Panc1 (cell line): ENCODE measurements around the gene SIGLECL1. TPM values are rescaled to one million over a fixed set of nuclear protein-coding genes. Genes with fewer than 3 reads are reported as not detected.

Source experiments
- ATAC-seq: fragments of 200-7000 bp; cut with Tn5 transposase; 2 replicates; pipeline ENCODE4 v1.9.1; 2020; ENCODE audit warnings: mild to moderate bottlenecking, moderate library complexity
- BruUV-seq: library from RNA; stranded (reverse); fragments of 400-500 nt; replicated peaks from 2 replicates; lab custom pipeline; 2021; lab: Mats Ljungman, UMichigan
- CTCF ChIA-PET: fragments of 300-600 bp; sonication (Branson Sonifier 250); formaldehyde crosslinking; loops from one replicate; lab custom pipeline; 2022; ENCODE audit warnings: antibody characterized with exemption; lab: Charles Lee
- POLR2A ChIA-PET: fragments of 300-600 bp; sonication (Branson Sonifier 250); formaldehyde crosslinking; loops from one replicate; lab custom pipeline; 2022; ENCODE audit warnings: antibody characterized with exemption; lab: Charles Lee
- DNase-seq: peaks from one replicate; pipeline ENCODE4 v3.0.0-alpha.2; 2010; ENCODE audit warnings: low read depth, low spot score
- H3K27ac ChIP-seq: 2 replicates; pipeline ENCODE4 v1.5.1; 2011; ENCODE audit warnings: mild to moderate bottlenecking, low read length, inconsistent platforms
- H3K27me3 ChIP-seq: fragments of 200-500 bp; sonication (Bioruptor generic); 2 replicates; pipeline ENCODE4 v1.6.0; 2014; ENCODE audit warnings: low read length, inconsistent platforms; ENCODE audit not compliant: control insufficient read depth, insufficient read depth
- H3K36me3 ChIP-seq: fragments of 200-500 bp; sonication (Bioruptor generic); 2 replicates; pipeline ENCODE4 v1.5.1; 2014; ENCODE audit warnings: inconsistent platforms, mild to moderate bottlenecking, low read length, moderate library complexity; ENCODE audit not compliant: control insufficient read depth, insufficient read depth
- H3K4me1 ChIP-seq: 2 replicates; pipeline ENCODE4 v1.5.1; 2011; ENCODE audit warnings: inconsistent platforms, mild to moderate bottlenecking, low read length, moderate library complexity; ENCODE audit not compliant: control insufficient read depth, insufficient read depth
- H3K4me3 ChIP-seq, 2 experiments: 2 replicates each; pipeline ENCODE4 v1.5.1; 2011 to 2012; ENCODE audit warnings: low read depth in 2 of 2, low read length in 2 of 2, mild to moderate bottlenecking in 2 of 2, inconsistent platforms in 1 of 2, moderate library complexity in 1 of 2
- H3K9me3 ChIP-seq: fragments of 200-500 bp; sonication (Bioruptor generic); 2 replicates; pipeline ENCODE4 v1.5.1; 2014; ENCODE audit warnings: low read depth, mild to moderate bottlenecking, inconsistent platforms, low read length, moderate library complexity; ENCODE audit not compliant: control insufficient read depth, insufficient read depth
- POLR2AphosphoS5 ChIP-seq: IDR thresholded peaks from 2 replicates; pipeline ENCODE4 v1.6.1; 2012; ENCODE audit warnings: mild to moderate bottlenecking, low read depth, low read length, moderate library complexity
- SIN3A ChIP-seq: IDR thresholded peaks from 2 replicates; pipeline ENCODE4 v1.6.1; 2012; ENCODE audit warnings: low read depth, mild to moderate bottlenecking, low read length, moderate library complexity, borderline replicate concordance; ENCODE audit not compliant: insufficient read depth
- TCF7L2 ChIP-seq: IDR thresholded peaks from 2 replicates; pipeline ENCODE4 v1.6.1; 2011; ENCODE audit warnings: mild to moderate bottlenecking, low read depth, low read length, inconsistent platforms
- in situ Hi-C: cut with HindIII; loops from 2 replicates; pipeline ENCODE4 v1.10.0; 2016; ENCODE audit warnings: low sequenced_read_pairs, low pct_unique_long_range_greater_than_20kb
- intact Hi-C: fragments of 100-400 bp; cut with micrococcal nuclease; formaldehyde crosslinking; loops from one replicate; pipeline ENCODE4 v1.10.0; 2022; ENCODE audit not compliant: unreplicated experiment
- total RNA-seq: library from RNA; stranded (reverse); gene quantifications from one replicate; pipeline ENCODE4 v1.2.1, GENCODE V29; 2021; ENCODE audit not compliant: unreplicated experiment
- TF ChIP-seq, protein P1 (sequence below): fragments of 450-650 bp; IDR thresholded peaks from 2 replicates; pipeline ENCODE4 v1.5.1; 2017; ENCODE audit warnings: mild to moderate bottlenecking
- TF ChIP-seq, protein P2 (sequence below), 2 experiments: IDR thresholded peaks; 2 replicates each; pipeline ENCODE4 v1.6.1; 2011 to 2012; ENCODE audit warnings: low read depth in 2 of 2, control low read depth in 1 of 2, low read length in 1 of 2, mild to moderate bottlenecking in 1 of 2, moderate library complexity in 1 of 2; ENCODE audit not compliant: insufficient read depth in 1 of 2

Gene SIGLECL1
- total RNA-seq, 1 experiment from 2014 or later, result not detected

DNA sequence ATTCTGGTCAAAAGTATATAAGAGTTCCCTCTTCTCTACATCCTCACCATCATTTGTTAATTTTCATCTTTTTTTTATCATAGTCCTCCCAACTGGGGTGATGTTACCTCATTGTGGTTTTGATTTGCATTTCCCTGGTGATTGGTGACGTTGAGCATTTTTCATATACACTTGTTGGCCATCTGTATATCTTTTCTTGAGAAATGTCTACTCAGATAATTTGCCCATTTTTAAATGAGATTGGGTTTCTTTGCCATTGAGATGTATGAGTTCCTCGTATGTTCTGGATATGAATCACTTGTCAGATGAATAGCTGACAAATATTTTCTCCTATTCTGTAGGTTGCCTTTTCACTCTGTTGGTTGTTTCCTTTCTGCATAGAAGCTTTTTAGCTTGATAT lies 23.6 kb upstream of the SIGLECL1 start:
- DNase-seq (no peak), ATAC-seq (no peak)
- Histone ChIP-seq H3K27me3 (peaks cover 5% of the 10 kb centered on the region; the same call in 1 of the 2 replicates), H3K4me1 (no peaks in the 10 kb centered on the region), H3K4me3 (no peak overlapping the region), H3K9me3 (no peaks in the 10 kb centered on the region), H3K27ac (no peak overlapping the region), H3K36me3 (no peaks in the 10 kb centered on the region)
- intact Hi-C loops, result no loop called here
- ChIA-PET POLR2A (no interaction called here), CTCF (no interaction called here)
- in situ Hi-C loops, result no loop called here
- no TSS peak for BruUV-seq
- TF ChIP-seq, protein P1, sequence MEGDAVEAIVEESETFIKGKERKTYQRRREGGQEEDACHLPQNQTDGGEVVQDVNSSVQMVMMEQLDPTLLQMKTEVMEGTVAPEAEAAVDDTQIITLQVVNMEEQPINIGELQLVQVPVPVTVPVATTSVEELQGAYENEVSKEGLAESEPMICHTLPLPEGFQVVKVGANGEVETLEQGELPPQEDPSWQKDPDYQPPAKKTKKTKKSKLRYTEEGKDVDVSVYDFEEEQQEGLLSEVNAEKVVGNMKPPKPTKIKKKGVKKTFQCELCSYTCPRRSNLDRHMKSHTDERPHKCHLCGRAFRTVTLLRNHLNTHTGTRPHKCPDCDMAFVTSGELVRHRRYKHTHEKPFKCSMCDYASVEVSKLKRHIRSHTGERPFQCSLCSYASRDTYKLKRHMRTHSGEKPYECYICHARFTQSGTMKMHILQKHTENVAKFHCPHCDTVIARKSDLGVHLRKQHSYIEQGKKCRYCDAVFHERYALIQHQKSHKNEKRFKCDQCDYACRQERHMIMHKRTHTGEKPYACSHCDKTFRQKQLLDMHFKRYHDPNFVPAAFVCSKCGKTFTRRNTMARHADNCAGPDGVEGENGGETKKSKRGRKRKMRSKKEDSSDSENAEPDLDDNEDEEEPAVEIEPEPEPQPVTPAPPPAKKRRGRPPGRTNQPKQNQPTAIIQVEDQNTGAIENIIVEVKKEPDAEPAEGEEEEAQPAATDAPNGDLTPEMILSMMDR, result no peak
- TF ChIP-seq POLR2AphosphoS5 (no peak), SIN3A (no peak), TCF7L2 (no peak)
- TF ChIP-seq, protein P2, sequence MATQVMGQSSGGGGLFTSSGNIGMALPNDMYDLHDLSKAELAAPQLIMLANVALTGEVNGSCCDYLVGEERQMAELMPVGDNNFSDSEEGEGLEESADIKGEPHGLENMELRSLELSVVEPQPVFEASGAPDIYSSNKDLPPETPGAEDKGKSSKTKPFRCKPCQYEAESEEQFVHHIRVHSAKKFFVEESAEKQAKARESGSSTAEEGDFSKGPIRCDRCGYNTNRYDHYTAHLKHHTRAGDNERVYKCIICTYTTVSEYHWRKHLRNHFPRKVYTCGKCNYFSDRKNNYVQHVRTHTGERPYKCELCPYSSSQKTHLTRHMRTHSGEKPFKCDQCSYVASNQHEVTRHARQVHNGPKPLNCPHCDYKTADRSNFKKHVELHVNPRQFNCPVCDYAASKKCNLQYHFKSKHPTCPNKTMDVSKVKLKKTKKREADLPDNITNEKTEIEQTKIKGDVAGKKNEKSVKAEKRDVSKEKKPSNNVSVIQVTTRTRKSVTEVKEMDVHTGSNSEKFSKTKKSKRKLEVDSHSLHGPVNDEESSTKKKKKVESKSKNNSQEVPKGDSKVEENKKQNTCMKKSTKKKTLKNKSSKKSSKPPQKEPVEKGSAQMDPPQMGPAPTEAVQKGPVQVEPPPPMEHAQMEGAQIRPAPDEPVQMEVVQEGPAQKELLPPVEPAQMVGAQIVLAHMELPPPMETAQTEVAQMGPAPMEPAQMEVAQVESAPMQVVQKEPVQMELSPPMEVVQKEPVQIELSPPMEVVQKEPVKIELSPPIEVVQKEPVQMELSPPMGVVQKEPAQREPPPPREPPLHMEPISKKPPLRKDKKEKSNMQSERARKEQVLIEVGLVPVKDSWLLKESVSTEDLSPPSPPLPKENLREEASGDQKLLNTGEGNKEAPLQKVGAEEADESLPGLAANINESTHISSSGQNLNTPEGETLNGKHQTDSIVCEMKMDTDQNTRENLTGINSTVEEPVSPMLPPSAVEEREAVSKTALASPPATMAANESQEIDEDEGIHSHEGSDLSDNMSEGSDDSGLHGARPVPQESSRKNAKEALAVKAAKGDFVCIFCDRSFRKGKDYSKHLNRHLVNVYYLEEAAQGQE (IDR thresholded peaks at IDR 0.05; ENCODE audit: insufficient read depth in 1 of 2, low read depth in 2 of 2, low read length in 1 of 2), result no peak

DNA sequence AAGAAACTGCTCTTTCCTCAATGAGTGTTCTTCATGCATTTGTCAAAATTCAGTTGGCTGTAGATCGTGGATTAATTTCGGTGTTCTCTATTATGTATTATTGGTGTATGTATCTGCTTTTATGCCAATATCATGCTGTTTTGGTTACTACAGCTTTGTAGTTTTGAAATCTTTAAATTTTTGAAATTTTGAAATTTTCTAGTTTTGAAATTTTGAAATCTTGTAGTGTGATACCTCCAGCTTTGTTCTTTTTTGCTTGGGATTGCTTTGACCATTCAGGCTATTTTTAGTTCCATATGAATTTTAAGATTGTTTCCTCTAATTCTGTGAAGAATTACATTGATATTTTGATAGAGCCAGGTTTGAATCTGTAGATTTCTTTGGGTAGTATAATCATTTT lies 22.9 kb upstream of the SIGLECL1 start:
- DNase-seq (no peak), ATAC-seq (no peak)
- Histone ChIP-seq H3K27me3 (peaks cover 5% of the 10 kb centered on the region; the same call in 1 of the 2 replicates), H3K9me3 (no peaks in the 10 kb centered on the region), H3K27ac (no peak overlapping the region), H3K4me3 (no peak overlapping the region), H3K36me3 (no peaks in the 10 kb centered on the region), H3K4me1 (no peaks in the 10 kb centered on the region)
- in situ Hi-C loops (no loop called here), intact Hi-C loops (no loop called here)
- TF ChIP-seq, protein P1, result no peak
- TF ChIP-seq, protein P2 (IDR thresholded peaks at IDR 0.05; ENCODE audit: insufficient read depth in 1 of 2, low read depth in 2 of 2, low read length in 1 of 2), result no peak
- TF ChIP-seq TCF7L2 (no peak), SIN3A (no peak), POLR2AphosphoS5 (no peak)
- POLR2A ChIA-PET, result no interaction called here
- no TSS peak for BruUV-seq
- CTCF ChIA-PET, result no interaction called here
